Stimulated activated CD4-positive, alpha-beta T cell treated with anti-CD3 and anti-CD28 coated beads, Interleukin-12 subunit alpha, Interleukin-12 subunit beta, amount 100 ng/mL, for 4 hours (primary cell): ENCODE results near the gene BGN.

Experiments
- DNase-seq: peaks from one replicate; pipeline ENCODE4 v3.0.0-alpha.2; 2020

Gene BGN

DNA sequence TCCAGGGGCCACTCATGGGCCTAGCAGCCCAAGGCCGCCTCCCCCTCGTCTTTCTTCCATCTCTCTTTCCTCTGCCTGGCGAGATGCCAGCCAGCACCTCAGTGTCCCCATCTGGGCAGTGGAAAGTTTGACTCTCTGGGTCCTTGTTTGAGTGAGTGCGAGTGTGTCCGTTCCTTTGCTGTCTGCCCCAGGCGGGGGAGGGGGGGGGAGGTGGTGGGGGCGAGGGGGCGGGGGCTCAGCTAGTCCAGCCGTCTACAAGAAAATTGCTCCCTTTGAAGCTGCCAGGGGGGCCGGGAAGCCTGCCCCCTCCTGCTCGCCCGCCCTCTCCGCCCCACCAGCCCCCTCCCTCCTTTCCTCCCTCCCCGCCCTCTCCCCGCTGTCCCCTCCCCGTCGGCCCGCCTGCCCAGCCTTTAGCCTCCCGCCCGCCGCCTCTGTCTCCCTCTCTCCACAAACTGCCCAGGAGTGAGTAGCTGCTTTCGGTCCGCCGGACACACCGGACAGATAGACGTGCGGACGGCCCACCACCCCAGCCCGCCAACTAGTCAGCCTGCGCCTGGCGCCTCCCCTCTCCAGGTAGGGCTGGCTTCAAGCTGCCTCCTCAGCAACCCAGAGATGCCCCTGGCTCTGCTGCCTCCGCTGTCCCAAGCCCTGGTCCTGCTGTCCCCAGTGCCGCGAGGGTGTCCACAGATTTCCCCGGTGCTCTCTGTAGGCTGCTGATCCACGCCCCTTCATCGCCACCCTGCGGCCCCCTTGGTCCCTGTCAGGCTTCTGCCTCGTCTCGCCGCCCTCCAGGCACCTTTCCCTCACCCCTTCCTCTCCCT, at the start of gene BGN:
TSS of gene BGN (plus strand) at position 440 of the 821 bp plus-strand sequence. CDS start 9,652 bp downstream, outside the sequence.
- no peak for DNase-seq

DNA sequence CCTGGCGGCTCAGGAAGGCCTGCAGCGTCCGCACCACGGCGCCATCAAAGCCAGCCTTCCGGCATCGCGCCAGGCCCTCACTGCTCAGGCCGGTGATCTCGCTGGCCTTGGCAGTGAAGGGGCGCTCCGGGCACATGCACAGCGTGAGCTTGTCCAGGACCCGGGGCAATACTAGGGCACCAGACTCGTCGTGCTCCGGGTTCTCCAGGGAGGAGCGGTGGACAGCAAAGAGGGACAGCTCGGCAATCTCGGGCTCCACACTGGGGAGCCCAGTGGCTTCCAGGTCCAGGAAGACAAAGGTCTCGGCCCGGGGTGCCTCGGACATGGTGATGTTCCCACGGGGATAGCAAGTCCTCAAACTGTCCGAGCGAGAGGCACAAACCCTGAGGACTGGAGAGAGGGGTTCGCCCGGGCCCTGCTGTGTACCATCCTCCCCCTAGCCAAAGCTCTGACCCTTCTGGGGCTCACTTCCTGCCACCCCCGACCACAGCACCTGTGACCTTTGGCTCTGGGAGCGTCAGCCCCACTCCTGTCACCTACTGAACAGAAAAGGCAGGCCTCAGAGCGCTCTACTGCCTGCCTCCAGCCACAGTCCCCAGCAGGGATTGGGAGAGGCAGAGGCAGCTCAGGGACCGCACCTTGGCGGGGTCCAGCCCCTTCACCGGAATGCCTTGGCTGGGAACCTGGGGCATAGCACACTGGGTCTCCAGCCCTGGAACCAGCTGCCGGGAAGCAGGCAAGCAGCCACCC, 49.5 kb upstream of the BGN start:
- no peak for DNase-seq

DNA sequence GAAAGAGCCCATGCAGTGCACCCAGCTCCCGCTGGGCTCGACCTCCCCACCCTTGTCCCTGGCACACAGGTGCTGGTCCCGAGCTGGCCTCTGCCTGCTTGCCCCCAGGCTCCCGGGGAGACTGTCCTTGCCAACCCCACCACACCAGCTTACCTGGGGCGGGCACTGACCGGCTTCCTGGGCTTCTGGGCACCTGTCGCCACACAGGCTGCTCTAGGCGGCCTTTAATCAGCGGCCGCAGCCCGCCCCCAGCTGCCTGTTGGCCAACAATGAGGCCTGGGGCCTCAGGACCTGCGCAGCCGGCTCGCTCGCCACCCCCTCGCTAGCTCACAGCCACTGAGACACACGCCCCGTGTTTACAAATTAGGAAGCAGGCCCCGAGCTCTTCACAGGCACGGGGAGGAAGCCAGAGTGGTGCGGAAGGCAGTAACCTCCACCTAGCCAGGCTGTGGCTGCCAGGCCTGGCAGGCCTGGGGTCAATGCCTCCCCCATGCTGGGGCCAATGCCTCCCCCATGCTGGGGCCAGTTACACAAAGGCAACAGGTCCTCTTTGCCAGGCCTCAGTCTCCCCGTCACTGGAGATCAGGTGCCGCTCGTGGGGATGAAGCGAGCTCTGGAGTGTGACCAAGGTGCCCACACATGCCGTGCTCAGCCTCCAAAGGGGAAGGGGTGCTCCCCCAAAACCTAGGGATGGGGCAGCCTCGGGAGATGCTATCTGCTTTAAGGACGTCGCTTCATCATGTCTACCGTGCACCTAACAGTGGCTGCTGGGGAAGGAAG, 48.7 kb upstream of the BGN start, which contains the start of gene TREX2:
TSS of gene TREX2 (minus strand) at position 201 of the 780 bp plus-strand sequence. CDS start 626 bp downstream, outside the sequence.
- DNase-seq: no peak

DNA sequence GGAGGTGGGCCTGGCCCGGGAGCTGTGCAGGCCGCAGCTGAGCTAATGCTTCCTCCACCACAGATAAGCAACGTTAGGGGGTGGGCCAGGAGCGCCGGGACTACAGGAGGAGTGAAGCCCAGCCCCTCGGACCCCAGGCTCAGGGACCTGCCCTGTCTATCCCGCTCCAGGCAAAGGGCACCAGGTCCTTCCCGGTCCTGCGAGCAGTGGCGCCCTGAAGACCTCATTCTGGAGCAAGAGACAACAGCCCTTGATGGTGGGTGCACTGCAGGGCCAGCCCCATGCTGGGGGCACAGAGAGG, 48.2 kb upstream of the BGN start:
- DNase-seq: no peak

DNA sequence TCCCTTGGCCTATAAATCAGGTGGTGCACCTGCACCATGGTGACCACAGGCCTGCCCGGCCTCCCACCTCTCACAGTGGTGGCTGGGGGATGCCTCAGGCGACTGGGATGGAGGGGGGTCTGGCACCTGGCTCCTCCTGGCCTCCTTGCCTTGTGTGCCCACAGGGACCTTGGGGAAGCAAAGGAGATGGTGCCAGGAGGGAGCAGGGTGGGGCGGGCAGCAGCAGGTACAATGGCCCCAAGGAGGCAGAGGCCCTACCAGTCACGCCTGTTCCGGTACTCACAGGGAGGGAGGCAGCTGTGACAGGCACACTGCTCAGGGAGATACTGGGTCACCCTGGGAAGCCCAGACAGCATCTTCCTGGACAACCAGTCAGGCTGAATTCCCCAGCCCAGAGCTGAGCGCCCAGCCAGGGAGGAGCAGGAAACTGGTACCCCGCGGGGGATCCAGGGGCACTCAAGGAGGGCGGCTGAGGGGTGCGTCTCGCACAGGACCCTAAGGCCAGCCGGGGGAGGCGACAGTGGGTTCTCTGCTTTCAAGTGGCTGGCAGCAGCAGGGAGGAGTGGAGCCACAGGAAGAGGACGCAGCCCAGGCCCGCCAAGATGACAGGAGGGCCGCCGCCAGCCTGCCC, 47.7 kb upstream of the BGN start:
- no peak for DNase-seq

DNA sequence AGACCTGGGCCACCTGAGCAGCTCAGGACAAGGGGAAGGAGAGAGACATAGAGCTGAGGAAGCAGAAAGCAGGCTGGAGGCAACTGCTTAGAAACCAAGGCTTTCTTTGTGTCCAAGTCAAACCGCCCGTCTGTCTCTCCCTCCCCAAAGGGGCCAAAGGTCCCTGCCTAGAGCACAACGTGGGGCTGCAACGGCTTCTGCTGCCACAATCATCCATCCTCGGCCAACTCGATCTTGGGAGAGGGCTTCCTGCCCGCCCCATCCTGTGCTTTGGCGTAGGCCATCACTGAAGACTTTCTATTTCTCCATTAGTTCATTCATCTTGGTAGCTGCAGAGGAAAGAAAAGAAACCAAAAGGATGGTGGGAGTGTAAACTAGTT, 47.2 kb upstream of the BGN start:
- DNase-seq: no peak

DNA sequence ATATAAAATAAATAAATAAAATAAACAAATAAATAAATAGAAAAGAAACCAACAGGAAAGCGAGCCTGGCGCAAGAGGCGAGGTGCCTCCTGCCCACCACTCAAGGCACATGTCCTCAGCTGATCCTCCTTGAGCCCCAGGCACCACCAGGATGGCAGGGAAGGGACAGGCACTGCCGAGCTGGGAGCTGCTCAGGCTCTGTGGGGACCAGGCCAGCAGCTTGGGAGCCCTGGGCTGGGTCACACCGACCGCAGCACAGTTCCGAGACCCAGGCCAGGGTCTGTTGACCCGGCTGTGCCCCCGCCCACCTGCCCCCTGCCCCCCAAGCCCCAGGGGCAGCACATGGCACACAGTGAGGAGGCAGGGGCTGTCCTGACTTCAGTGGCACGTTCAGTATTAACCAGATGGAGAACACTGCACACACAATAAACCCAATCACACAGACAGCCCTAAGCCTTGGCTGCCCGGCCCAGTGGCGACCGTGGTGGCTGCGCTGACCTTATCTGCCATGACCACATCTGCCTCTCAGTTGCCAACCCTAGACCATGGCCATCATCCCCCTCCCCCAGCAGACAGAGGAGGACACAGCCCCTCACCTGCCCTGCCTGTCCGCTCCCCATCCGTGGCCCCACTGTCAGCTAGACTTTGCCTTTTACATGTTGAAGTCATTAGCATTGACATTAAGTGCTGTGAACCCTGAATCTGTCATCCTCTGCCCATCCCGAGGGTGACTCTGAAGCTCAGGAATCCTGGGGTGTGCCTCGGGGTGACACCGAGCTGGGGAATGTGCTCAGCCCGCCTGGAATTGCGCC, 46.0 kb upstream of the BGN start:
- DNase-seq: no peak

DNA sequence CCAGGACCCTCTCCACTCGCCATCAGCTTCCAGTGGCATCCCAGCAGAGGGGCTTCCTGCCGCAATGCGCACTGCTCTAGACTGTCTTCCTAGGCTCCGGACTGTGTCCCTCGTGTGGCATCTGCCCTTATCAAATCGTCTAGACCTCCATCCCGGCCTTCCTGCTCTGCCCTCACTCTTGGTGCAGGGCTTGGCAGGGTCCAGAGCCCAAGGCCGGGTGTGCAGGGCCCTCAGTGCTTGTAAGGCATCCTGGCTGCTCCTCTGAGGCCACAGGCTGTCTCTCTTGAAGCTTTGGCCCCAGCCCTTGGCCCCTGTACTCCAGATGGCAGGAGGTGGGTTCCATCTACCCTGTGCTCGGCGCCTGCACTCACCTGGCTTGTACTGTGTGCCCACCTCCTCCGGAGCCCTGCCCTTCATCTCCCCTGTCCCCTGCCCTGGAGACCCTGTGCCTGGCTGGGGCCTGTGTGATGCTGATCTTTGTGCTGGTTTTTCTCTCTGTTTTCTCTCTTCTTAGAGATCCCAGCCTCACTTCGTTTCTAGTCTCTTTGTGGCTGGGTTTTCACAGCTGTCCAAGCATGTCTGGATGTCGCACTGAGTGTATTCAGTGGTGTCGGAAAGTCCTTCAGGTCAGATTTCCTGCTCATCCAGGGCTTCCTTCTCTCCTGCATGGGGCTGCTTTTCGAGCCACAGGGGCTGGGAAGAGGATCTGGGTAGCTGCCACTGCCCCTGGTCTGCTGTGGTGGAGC, 45.2 kb upstream of the BGN start:
- no peak for DNase-seq

DNA sequence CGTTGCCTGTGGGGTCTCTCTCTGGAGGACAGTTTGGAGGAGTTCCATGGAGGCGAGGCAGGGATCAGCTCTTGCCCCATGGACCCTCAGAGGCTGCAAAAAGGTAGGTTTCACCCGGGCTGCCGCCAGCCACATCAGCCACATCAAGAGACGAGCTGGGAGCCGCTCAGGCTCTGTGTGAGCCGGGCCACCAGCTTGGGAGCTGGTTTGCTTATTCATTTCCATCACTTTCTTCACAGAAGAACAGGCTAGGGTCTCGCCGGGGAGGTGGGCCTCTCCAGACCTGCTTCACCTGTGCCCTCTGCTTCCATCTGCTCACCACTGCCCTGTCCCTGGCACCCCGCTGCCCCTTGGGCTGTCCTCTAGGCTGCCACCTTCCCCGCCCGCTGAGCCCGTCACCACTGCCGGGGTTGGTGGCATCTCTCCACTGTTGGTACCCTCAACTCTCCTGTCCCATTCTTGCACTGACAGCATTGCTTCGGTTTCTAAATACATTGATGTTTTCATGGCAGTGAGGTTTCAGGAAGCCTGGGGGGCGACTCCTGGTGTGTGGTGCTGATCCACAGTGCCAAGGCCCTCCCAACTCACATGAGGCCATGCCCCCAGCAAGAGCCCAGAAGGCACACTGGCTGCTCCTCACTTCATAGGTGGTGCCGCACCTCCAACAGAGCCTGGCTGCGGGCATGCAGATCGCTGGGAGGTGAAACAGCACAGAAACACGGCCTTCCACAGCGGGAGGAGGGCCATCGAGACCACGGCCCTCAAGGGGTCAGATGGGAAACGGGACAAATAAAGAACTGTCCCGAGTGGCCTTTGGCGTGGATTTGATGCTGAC, 44.4 kb upstream of the BGN start:
- no peak for DNase-seq

DNA sequence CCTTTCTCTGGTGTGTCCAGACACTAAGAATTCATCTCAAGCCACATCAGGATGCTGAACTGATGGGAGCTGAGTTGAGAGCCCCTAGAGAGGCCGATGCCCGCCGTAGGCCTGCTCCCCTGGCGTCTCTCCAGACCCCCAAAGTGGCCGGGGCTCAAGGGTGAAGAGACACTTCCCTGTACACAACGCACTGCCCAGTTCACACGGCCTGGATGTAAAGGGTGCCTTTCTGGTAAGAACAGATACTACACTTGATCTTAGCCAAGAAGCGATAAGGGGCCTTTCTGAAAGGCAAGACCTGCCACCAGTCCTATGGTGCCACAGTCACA, 43.9 kb upstream of the BGN start:
- DNase-seq: no peak

DNA sequence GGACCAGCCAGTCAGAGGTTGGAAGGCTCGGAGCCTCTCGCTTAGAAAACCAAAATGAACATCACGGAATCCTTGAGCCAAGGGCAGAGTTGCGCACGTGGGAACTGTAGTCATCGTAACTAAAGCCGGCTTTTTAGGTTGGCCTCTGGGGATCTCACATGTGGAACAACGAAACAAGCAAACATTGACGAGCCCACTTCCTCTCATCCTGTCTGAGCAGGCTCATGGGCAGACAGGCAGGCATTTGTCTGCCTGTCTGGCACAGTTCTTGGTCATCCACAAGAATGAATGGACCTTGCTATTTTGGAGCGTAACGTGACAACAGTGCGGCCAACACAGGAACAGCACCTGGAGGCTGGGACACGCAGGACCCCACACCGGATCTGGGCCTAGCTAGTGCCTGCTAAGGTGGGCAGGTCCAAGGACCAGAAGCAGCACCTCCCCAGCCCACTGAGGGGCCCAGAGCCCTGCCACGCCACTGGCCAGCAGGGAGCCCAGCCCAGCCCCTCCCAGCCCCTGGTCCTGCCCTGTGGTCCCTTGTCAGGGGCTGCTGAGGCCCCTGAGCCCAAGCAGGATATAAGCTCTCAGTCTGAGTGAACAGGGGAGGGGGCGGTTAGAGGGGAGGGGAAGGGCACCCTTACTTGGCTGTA, 39.8 kb upstream of the BGN start:
- DNase-seq: no peak

DNA sequence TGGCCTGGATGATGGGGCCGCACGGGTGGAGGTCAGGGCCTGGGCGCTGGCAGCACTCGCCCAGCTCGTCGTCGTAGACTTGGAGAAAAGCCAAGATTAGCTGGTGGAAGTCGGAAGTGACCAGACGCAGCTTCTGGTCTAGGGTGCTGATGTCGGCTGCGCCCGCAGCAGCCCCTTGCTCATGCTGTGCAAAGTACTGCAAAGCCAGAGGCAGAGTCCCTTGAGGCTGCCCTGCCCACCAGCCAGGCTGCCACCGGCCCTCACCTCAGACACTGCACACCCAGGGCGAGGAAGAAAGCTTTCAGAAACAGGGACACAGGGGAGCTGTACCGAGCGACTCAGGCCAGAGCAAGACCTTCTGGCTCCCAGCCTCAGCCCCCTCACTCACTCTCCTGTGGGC, 39.2 kb upstream of the BGN start:
- no peak for DNase-seq

DNA sequence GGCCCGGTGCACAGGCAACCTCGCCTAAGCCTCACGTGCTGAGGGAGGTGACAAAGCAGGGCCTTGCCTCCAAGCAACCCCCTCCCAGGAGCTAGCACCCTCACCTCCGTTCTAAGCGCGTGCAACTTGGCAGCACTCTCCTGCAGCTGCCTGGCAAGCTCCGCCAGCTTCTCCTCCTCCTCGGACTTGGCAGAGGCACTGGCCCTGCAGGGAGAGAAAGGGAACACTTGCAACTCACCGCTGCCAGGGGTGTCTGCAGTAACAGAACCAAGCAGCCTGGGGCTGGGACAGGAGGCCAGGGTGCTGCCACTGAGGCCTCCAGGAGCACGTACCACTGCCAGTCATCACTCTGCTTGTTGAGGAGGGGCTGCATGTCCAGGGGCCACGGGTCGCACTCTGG, 38.6 kb upstream of the BGN start:
- DNase-seq: no peak

DNA sequence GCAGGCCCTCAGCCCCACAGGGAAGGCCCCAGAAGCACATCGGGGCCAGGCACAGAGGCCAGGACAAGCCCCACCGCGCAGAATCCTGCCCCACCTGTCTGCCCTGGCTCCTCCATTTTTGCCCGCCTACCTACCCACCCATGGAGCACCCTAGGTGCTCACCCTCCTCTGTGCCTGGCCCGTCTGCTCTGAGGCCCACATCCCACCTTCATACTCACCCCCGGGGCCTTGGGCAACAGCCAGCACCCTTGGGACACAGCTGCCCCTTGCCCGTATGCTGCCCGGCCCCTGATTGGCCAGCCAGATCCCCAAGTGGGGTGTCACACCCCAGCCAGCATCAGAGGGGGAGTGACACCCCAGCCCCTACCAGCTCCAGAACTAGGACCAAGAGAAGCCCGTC, 38.1 kb upstream of the BGN start:
- no peak for DNase-seq

DNA sequence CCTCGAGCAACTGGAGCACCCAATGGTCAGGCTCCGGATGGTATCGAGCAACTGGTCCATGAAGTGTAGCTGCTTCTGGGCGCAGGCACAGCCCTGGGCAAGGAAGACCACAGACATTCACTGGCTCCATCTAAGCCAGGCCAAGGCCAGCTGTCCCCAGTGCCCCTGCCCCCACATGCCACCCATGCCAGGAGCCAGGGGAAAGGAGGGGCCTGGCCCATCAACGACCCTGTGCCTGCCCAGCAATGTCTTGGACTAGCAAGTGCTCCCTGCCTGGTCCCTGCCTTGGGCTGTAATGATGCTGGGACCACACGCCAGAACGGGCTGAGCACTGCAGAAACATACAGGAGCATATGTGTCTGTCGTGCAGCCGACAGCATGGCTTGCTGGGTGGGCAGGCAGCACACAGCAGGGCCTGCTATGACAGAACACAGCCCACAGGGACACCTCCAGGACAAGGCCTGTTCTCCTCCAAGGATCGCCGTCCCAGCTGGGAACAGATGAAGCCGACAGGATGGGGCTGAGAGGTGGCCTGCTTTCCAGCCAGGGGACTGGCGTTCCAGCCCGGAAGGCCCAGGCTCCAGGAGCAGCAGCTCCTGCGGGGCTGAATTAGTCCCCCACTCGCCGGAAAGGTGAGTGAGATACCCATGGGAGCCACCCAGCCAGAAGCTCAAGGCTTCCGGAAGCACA, 37.5 kb upstream of the BGN start:
- DNase-seq: no peak

DNA sequence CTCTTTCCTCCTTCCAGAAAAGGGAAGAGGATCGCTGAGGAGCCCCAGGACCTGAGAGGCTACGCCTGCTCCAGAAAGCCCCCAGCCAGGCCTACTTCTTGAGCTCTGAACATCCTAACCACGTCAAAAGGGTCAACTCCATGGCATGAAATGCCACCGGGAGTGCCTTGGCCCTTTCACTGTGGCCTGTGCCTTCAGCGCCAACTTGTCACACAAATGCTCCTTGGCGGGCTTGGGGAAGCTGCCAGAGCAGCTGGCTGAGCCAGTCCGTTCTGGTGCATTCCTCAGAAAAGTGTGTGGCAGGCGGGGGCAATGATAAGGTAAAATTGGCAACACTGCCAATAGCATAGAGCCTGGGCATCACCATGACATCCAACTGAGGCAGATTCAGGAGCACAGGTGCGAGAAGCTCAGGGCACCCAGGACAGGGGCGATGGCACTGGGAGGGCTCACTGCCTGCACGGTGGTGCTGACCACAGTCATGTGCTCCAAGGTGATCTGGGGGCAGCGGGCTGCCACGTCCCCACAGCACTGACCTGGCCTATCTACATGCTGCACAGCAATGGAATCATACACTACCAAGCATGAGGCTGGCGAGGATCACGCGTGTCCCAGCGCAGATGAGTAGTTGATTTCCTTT, 36.8 kb upstream of the BGN start:
- no peak for DNase-seq

DNA sequence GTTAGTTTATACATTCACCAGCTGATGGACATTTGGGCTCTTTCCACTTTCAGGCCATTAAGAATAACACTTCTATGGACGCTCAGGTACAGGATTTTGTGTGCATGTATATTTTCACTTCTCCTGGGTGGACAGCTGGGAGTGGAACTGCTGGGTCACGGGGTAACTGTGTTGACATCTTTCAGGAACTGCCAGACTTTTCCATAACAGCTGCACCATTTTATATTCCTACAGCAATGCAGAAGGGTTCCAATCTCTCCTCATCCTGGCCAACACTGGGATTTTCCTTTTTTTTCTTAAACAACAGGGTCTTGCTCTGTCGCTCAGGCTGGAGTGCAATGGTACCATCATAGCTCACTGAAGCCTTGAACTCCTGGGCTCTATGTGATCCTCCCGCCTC, 36.3 kb upstream of the BGN start:
- DNase-seq: no peak

DNA sequence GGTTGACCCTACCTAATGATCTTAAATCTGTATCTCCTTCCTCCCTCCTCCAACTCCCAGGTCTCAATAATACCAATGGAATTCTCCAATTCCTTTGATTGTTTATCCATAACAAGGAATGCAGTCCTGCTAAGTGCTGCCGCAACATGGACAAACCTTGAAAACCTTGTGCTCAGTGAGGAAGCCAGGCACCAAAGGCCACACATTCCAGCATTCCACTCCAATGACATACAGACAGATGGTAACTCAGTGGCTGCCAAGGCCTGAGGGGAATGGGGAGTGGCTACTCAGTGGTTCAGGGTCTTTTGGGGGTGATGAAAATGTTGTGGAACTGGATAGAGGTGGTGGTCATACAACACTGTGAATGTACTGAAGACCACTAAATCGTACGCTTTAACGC, 34.8 kb upstream of the BGN start:
- no peak for DNase-seq

DNA sequence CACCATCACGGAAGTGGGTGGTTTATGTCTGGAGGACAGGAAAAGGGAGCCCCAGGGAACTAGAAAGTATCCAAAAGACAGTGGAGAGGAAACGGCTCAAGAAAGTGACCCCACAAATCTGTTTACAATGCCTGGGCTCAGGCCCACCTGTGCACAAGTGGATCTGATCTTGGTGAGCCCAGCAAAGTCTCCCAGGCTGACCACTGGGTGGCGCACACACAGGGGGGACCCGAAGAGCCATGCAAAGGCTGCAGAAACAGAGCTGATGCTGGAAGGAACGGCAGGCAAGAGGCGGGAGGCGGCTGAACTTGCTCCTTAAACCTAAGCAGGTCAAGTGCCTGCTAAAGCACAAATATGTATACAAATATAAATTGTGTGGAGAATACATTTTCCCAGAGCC, 34.0 kb upstream of the BGN start:
- peak; percentile 40 for DNase-seq
